CD4-positive, alpha-beta T cell (primary cell): Measurements from ENCODE around the gene CHD9. TPM values are rescaled to one million over a fixed set of nuclear protein-coding genes. Genes with fewer than 3 reads are reported as not detected.

ENCODE experiments used
- ATAC-seq: fragments of 200-7000 bp; cut with Tn5 transposase; one replicate; pipeline ENCODE4 v1.10.0; 2022; ENCODE audit warnings: mild to moderate bottlenecking; ENCODE audit not compliant: poor library complexity
- CTCF ChIA-PET: fragments of 350-600 bp; sonication (Branson Sonifier 250); formaldehyde crosslinking; loops from one replicate; lab custom pipeline; 2021; ENCODE audit warnings: antibody characterized with exemption, inconsistent platforms; lab: Charles Lee
- POLR2A ChIA-PET: fragments of 350-600 bp; sonication (Branson Sonifier 250); formaldehyde crosslinking; loops from one replicate; lab custom pipeline; 2021; ENCODE audit warnings: antibody characterized with exemption, inconsistent platforms; lab: Charles Lee
- DNase-seq, 14 experiments: peaks; one replicate each; pipeline ENCODE4 v3.0.0-alpha.2; 2013 to 2020; ENCODE audit warnings: mixed read lengths in 2 of 14
- H3K27ac ChIP-seq, 2 donors: one replicate each; pipeline versions ENCODE4 v1.5.1 to v1.7.0; 2013; ENCODE audit warnings: low read length in 2 of 2, low read depth in 1 of 2, mild to moderate bottlenecking in 1 of 2
- H3K27me3 ChIP-seq, 2 experiments: 1 replicate in 1 of 2; 2 replicates in 1 of 2; pipeline versions ENCODE4 v1.6.1 to v1.7.0; 2013; ENCODE audit warnings: low read length in 2 of 2, control low read depth in 1 of 2, mild to moderate bottlenecking in 1 of 2, moderate library complexity in 1 of 2; ENCODE audit not compliant: insufficient read depth in 2 of 2, control insufficient read depth in 1 of 2
- H3K36me3 ChIP-seq: one replicate; pipeline ENCODE4 v1.6.1; 2013; ENCODE audit warnings: low read length, control low read depth; ENCODE audit not compliant: insufficient read depth
- H3K4me1 ChIP-seq: one replicate; pipeline ENCODE4 v1.6.1; 2013; ENCODE audit warnings: low read length, control low read depth; ENCODE audit not compliant: insufficient read depth
- H3K4me3 ChIP-seq: one replicate; pipeline ENCODE4 v1.5.1; 2013; ENCODE audit warnings: mild to moderate bottlenecking, low read length, moderate library complexity
- H3K9me3 ChIP-seq, 2 experiments: 1 replicate in 1 of 2; 2 replicates in 1 of 2; pipeline versions ENCODE4 v1.6.1 to v1.7.0; 2013; ENCODE audit warnings: low read length in 2 of 2, mild to moderate bottlenecking in 2 of 2, control low read depth in 1 of 2, moderate library complexity in 1 of 2; ENCODE audit not compliant: control insufficient read depth in 1 of 2, insufficient read depth in 1 of 2
- H3K27ac Mint-ChIP-seq: one replicate; pipeline ENCODE4 v1.8.0; 2020; ENCODE audit warnings: mixed read lengths
- H3K27me3 Mint-ChIP-seq: one replicate; pipeline ENCODE4 v1.8.0; 2021; ENCODE audit warnings: mixed read lengths
- H3K36me3 Mint-ChIP-seq: one replicate; pipeline ENCODE4 v1.8.0; 2021; ENCODE audit warnings: low read depth, mixed read lengths
- H3K4me1 Mint-ChIP-seq: one replicate; pipeline ENCODE4 v1.8.0; 2021; ENCODE audit warnings: low read depth, mixed read lengths
- H3K4me3 Mint-ChIP-seq: one replicate; pipeline ENCODE4 v1.8.0; 2020; ENCODE audit warnings: mild to moderate bottlenecking, mixed read lengths
- H3K9me3 Mint-ChIP-seq: one replicate; pipeline ENCODE4 v1.8.0; 2020; ENCODE audit warnings: mixed read lengths
- intact Hi-C, 2 experiments: fragments of 100-400 bp; cut with DNase I in 1 of 2; cut with micrococcal nuclease in 1 of 2; formaldehyde crosslinking; loops; one replicate each; pipeline versions ENCODE4 v1.15.1 to v1.9.0; 2023 to 2025; cut with DNase I, micrococcal nuclease
- total RNA-seq, 174 experiments: library from RNA in 2 of 174; stranded (reverse) in 2 of 174; gene quantifications; one replicate each; pipeline ENCODE4 v1.2.3 and lab custom pipeline; 2021 to 2026
- TF ChIP-seq, protein P1 (sequence below): fragments of 200-600 bp; IDR thresholded peaks from one replicate; pipeline ENCODE4 v1.8.0; 2022; ENCODE audit warnings: antibody characterized with exemption, mild to moderate bottlenecking

CHD9 gene
- total RNA-seq, 2 experiments from 2014 or later: 28.2 to 28.8 TPM

DNA sequence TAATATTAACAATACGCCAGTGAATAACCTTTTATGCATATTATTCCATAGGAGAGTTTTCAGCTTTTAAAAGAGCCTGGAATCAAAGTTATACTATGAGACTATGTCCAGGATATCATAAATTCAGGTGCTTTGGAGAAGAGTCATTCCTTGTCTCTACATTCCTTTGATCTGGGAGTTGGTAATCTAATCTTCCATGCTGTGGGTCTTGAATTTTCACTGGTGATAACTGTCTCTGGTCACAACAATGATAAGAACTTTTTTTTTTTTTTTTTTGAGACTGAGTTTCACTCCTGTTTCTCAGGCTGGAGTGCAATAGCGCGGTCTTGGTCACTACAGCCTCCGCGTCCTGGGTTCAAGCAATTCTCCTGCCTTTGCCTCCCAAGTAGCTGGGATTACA lies 50.8 kb downstream of the CHD9 start:
- H3K4me1 Mint-ChIP-seq: no peaks in the 10 kb centered on the region
- no peaks in the 10 kb centered on the region for H3K27me3 Mint-ChIP-seq
- no peak overlapping the region for H3K4me3 Mint-ChIP-seq
- intact Hi-C loops: no loop called here
- DNase-seq: no peak
- no peak overlapping the region for H3K27ac Mint-ChIP-seq
- no peaks in the 10 kb centered on the region for H3K27me3 ChIP-seq
- CTCF ChIA-PET: no interaction called here
- H3K36me3 Mint-ChIP-seq: no peaks in the 10 kb centered on the region
- POLR2A ChIA-PET: no interaction called here
- no peak overlapping the region for H3K27ac ChIP-seq
- H3K36me3 ChIP-seq: no peaks in the 10 kb centered on the region
- no peaks in the 10 kb centered on the region for H3K9me3 ChIP-seq
- TF ChIP-seq, protein P1, sequence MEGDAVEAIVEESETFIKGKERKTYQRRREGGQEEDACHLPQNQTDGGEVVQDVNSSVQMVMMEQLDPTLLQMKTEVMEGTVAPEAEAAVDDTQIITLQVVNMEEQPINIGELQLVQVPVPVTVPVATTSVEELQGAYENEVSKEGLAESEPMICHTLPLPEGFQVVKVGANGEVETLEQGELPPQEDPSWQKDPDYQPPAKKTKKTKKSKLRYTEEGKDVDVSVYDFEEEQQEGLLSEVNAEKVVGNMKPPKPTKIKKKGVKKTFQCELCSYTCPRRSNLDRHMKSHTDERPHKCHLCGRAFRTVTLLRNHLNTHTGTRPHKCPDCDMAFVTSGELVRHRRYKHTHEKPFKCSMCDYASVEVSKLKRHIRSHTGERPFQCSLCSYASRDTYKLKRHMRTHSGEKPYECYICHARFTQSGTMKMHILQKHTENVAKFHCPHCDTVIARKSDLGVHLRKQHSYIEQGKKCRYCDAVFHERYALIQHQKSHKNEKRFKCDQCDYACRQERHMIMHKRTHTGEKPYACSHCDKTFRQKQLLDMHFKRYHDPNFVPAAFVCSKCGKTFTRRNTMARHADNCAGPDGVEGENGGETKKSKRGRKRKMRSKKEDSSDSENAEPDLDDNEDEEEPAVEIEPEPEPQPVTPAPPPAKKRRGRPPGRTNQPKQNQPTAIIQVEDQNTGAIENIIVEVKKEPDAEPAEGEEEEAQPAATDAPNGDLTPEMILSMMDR: no peak
- H3K9me3 Mint-ChIP-seq: no peaks in the 10 kb centered on the region
- no peak overlapping the region for H3K4me3 ChIP-seq
- ATAC-seq: no peak
- H3K4me1 ChIP-seq: peaks cover 1% of the 10 kb centered on the region

- Histone ChIP-seq H3K9me3 (no peaks in the 10 kb centered on the region), H3K27ac (no peak overlapping the region), H3K4me3 (no peak overlapping the region), H3K36me3 (no peaks in the 10 kb centered on the region), H3K27me3 (no peaks in the 10 kb centered on the region), H3K4me1 (no peaks in the 10 kb centered on the region)
- TF ChIP-seq, protein P1: no peak
- Mint-ChIP-seq H3K4me3 (no peak overlapping the region), H3K36me3 (no peaks in the 10 kb centered on the region), H3K27ac (no peak overlapping the region), H3K27me3 (no peaks in the 10 kb centered on the region), H3K4me1 (no peaks in the 10 kb centered on the region), H3K9me3 (no peaks in the 10 kb centered on the region)
- DNase-seq (no peak), ATAC-seq (no peak)
- ChIA-PET CTCF (no interaction called here), POLR2A (no interaction called here)
- intact Hi-C loops: no loop called here
Observed at GRCh38 chr16:53111078-53111791, 56.4 kb downstream of the CHD9 start.

- H3K9me3 Mint-ChIP-seq: no peaks in the 10 kb centered on the region
- CTCF ChIA-PET: no interaction called here
- TF ChIP-seq, protein P1: no peak
- intact Hi-C loops: no loop called here
- H3K27me3 Mint-ChIP-seq: no peaks in the 10 kb centered on the region
- H3K4me1 Mint-ChIP-seq: no peaks in the 10 kb centered on the region
- POLR2A ChIA-PET: no interaction called here
- H3K36me3 Mint-ChIP-seq: no peaks in the 10 kb centered on the region
- H3K36me3 ChIP-seq: no peaks in the 10 kb centered on the region
- DNase-seq (no peak), ATAC-seq (no peak)
- no peak overlapping the region for H3K27ac ChIP-seq
- no peak overlapping the region for H3K4me3 Mint-ChIP-seq
- H3K9me3 ChIP-seq: no peaks in the 10 kb centered on the region
- H3K4me3 ChIP-seq: no peak overlapping the region
- H3K27me3 ChIP-seq: no peaks in the 10 kb centered on the region
- no peak overlapping the region for H3K27ac Mint-ChIP-seq
- H3K4me1 ChIP-seq: no peaks in the 10 kb centered on the region
Observed at GRCh38 chr16:53112015-53112414, 57.2 kb downstream of the CHD9 start.
